ELF-1 (cell line): Measurements from ENCODE around the gene RAB36.
A peak's percentile ranks its signal among the peaks of the same experiment; 100 is the strongest.

Source experiments
- DNase-seq: peaks from one replicate; pipeline ENCODE4 v3.0.0-alpha.2; 2016; ENCODE audit warnings: low read depth, low spot score

The RAB36 gene

GRCh38 chr22:23108249-23109078, 36.8 kb upstream of the RAB36 start:
- DNase-seq: no peak

- no peak for DNase-seq
These were observed 36.3 kb upstream of the RAB36 start for GRCh38 chr22:23109079-23109347.

- no peak for DNase-seq
These were observed 35.8 kb upstream of the RAB36 start for GRCh38 chr22:23109441-23109978.

GRCh38 chr22:23110190-23110921, 34.9 kb upstream of the RAB36 start:
- DNase-seq: no peak

GRCh38 chr22:23110922-23111527, 34.3 kb upstream of the RAB36 start:
- DNase-seq: peak; percentile 67

- DNase-seq: no peak
These were observed 32.7 kb upstream of the RAB36 start for GRCh38 chr22:23112472-23113012.

- no peak for DNase-seq
These were observed 32.0 kb upstream of the RAB36 start for GRCh38 chr22:23113067-23113846.

- DNase-seq: no peak
These were observed 31.2 kb upstream of the RAB36 start for GRCh38 chr22:23113847-23114720.

- DNase-seq: no peak
These were observed 30.6 kb upstream of the RAB36 start for GRCh38 chr22:23114721-23115020.

- DNase-seq: no peak
These were observed 29.9 kb upstream of the RAB36 start for GRCh38 chr22:23115369-23115768.

GRCh38 chr22:23115825-23116494, 29.3 kb upstream of the RAB36 start:
- no peak for DNase-seq

- DNase-seq: no peak
These were observed 28.6 kb upstream of the RAB36 start for GRCh38 chr22:23116506-23117263.

- DNase-seq: no peak
These were observed 28.0 kb upstream of the RAB36 start for GRCh38 chr22:23117275-23117674.

- peak; percentile 49 for DNase-seq
These were observed 27.2 kb upstream of the RAB36 start for GRCh38 chr22:23117891-23118646.

GRCh38 chr22:23118647-23119493, 26.4 kb upstream of the RAB36 start:
- no peak for DNase-seq

GRCh38 chr22:23119494-23120414, 25.5 kb upstream of the RAB36 start:
- DNase-seq: no peak
